A549 treated with GW870086 at 1 μM for 4 hours (cell line): ENCODE data around the gene PCYT1B. TPM values are rescaled to one million over a fixed set of nuclear protein-coding genes. Genes with fewer than 3 reads are reported as not detected.

Experiments
- total RNA-seq: library from RNA; stranded (reverse); fragments of 200-300 nt; extraction: Qiagen RNA extraction; gene quantifications from 5 replicates; pipeline ENCODE4 v1.2.3, GENCODE V29; 2022; ENCODE audit warnings: low read depth

PCYT1B gene
- not detected in 5 replicates for total RNA-seq

DNA sequence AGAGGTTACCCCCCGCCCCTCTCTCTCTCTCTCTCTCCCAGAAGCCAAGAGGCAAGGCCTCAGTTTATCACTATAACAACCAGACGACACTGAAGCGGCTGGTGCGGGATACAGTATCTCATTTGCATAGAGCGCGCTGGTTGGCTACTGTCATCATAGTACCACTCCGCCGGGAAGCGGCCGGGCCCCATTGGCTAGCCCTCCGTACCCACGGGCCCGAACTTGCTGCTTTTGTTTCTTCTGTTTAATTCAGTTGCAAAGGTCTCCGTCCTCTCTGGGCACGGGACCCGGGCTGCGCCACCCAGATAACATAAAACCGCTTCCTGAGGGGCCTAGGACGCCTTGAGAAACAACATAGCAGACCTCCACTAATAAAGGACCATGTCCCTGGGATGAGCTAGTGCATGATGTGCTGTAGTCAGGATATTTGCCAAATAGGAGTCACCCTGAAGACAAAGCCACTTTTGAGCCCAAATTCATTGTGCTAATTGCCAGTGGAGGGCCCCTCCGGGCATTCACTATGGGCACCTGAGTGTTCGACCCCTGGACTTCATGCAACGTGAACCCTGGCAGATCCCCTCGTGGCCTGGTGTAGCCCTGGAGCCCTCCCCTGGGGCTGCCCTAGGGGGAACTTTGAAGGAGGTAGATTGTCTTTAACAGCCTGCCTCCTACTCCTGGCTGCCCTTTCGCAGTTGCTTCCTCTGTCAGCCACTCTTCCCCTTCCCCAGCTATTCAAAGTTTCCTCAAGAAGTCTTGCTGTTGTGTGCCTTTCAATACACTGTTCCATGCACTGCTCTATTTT lies at the start of gene PCYT1B:
Gene PCYT1B (minus strand): TSS at position 91 of the 802 bp plus-strand sequence. CDS start 242 bp downstream, outside the sequence.

DNA sequence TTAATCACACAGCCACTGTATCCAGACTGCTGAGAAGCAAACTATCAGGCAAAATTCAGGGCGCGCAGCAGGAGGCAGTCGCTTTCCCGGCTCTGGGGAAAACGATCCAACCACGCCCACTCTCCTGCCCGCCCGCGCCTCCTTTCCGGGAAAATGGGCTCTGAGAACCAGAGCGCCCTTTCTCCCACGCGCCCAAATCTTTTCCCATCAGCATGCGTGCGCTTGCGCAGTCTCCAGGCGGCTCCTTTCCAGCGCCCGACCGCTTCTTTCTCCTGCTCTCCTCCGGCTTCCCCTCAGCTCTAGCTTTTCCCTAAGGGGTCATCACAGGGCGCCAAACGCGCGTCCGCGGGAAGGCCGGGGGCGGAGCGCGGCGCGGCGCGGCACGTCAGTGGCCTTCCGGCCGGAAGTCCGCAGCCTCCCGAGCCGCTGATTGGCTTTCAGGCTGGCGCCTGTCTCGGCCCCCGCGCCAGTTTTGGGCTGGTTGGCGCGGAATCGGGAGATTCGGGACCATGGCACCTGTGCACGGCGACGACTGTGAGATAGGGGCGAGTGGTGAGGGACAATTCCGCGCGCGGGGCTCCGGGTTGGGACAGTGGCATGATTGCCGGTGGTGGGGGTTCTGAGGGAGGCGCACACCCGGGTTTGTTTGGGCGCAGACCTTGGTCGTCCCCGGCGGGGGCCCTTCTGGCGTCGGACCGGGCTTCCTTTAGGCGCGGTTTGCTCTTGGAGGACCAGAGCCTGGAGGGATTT lies 46.5 kb upstream of the PCYT1B start, which contains the start of gene POLA1:
Gene POLA1 (plus strand): TSS at position 466 of the 750 bp plus-strand sequence. CDS start 44 bp downstream, at position 510.

Other genes starting within 250 kb of the PCYT1B start
- gene PDK3, start 182.1 kb downstream of the PCYT1B start, total RNA-seq: 4.5 to 5.8 TPM (median 5.1 TPM) in 5 replicates
- gene POLA1, start 46.6 kb upstream of the PCYT1B start, total RNA-seq: 9.9 to 12.3 TPM (median 10.7 TPM) in 5 replicates